Measurements from ENCODE around the gene GCSAM. TPM values are rescaled to one million over a fixed set of nuclear protein-coding genes. Genes with fewer than 3 reads are reported as not detected.

Gene GCSAM
- total and polyA plus RNA-seq, 2 donors (not counting 3 experiments of a cell fraction or from before 2014, with no cell fraction given), result not detected

DNA sequence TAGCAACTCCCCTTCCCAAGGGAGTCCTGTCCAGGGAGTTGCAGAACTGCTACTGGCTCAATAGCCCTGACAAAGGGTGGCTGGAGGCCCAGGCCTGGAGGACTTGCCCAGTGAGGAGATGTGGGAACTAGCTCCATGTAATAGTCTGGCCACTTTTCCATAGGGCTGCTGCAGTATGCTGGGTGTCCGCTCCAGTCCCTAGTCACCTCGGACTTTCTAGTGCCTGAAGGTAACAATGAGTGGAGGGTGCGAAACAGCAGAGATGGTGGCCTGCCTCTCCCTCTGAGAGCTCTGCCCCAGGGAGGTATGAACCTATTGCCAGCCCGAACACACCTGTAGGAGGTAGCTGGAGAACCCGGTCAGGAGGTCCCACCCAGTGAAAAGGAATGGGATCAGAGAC lies 42.0 kb upstream of the GCSAM start:
- DNase-seq (ENCODE audit: low read depth, low spot score) (no peak), FAIRE-seq (no peak)
- Histone ChIP-seq H3K9me3 (replicated peaks; ENCODE audit: control insufficient read depth, insufficient read depth, low read length) (no peaks in the 10 kb centered on the region), H3K36me3 (ENCODE audit: control insufficient read depth in 2 of 2, extremely low read depth in 1 of 2, insufficient read depth in 2 of 2, low read length in 2 of 2) (no peaks in the 10 kb centered on the region), H3K4me1 (ENCODE audit: control insufficient read depth, extremely low read depth, insufficient read depth, low read length) (no peaks in the 10 kb centered on the region), H3K9me1 (replicated peaks; ENCODE audit: control insufficient read depth, extremely low read depth, insufficient read depth, low read length) (no peaks in the 10 kb centered on the region), H3K4me2 (ENCODE audit: insufficient read depth, low read length) (no peak overlapping the region), H3K79me2 (ENCODE audit: control insufficient read depth, insufficient read depth, low read length) (no peaks in the 10 kb centered on the region), H3K27me3 (ENCODE audit: control insufficient read depth in 2 of 2, insufficient read depth in 2 of 2, low read length in 2 of 2) (no peaks in the 10 kb centered on the region), H4K20me1 (replicated peaks; ENCODE audit: control insufficient read depth, extremely low read depth, insufficient read depth, low read length) (no peaks in the 10 kb centered on the region), H3K9ac (replicated peaks; ENCODE audit: extremely low read depth, insufficient read depth, low read length) (no peak overlapping the region), H3K4me3 (replicated peaks in 1 of 3; ENCODE audit: insufficient read depth in 1 of 3, low read depth in 1 of 3, low read length in 3 of 3) (no peak overlapping the region), H3K27ac (ENCODE audit: insufficient read depth, low read depth, low read length) (no peak overlapping the region), H2AFZ (ENCODE audit: low read depth, low read length) (no peak overlapping the region)
- BruUV-seq (replicated peaks), result no TSS peak
- POLR2A ChIA-PET, result no interaction called here
- no peak for TF ChIP-seq JUN (IDR thresholded peaks at IDR 0.05; ENCODE audit: borderline replicate concordance, insufficient read depth, insufficient read length, low read depth)
- no peak for TF ChIP-seq MYC (IDR thresholded peaks at IDR 0.05; ENCODE audit: low read depth, low read length)
- no peak for TF ChIP-seq EZH2 (IDR thresholded peaks at IDR 0.05; ENCODE audit: borderline replicate concordance, low read depth, low read length, severe bottlenecking)
- TF ChIP-seq POLR2AphosphoS5 (IDR thresholded peaks at IDR 0.05; ENCODE audit: insufficient read depth, low read depth, low read length), result no peak
- TF ChIP-seq GATA2 (IDR thresholded peaks at IDR 0.05; ENCODE audit: insufficient read depth, insufficient read length, low read depth, low read length), result no peak
- TF ChIP-seq, protein P1, sequence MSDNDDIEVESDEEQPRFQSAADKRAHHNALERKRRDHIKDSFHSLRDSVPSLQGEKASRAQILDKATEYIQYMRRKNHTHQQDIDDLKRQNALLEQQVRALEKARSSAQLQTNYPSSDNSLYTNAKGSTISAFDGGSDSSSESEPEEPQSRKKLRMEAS (IDR thresholded peaks at IDR 0.05; ENCODE audit: insufficient read depth, insufficient read length), result no peak
- no peak for TF ChIP-seq FOS (IDR thresholded peaks at IDR 0.05; ENCODE audit: borderline replicate concordance, insufficient read depth, low read length)
- TF ChIP-seq POLR2A (IDR thresholded peaks at IDR 0.05; ENCODE audit: low read depth, low read length), result no peak
- TF ChIP-seq, protein P2, sequence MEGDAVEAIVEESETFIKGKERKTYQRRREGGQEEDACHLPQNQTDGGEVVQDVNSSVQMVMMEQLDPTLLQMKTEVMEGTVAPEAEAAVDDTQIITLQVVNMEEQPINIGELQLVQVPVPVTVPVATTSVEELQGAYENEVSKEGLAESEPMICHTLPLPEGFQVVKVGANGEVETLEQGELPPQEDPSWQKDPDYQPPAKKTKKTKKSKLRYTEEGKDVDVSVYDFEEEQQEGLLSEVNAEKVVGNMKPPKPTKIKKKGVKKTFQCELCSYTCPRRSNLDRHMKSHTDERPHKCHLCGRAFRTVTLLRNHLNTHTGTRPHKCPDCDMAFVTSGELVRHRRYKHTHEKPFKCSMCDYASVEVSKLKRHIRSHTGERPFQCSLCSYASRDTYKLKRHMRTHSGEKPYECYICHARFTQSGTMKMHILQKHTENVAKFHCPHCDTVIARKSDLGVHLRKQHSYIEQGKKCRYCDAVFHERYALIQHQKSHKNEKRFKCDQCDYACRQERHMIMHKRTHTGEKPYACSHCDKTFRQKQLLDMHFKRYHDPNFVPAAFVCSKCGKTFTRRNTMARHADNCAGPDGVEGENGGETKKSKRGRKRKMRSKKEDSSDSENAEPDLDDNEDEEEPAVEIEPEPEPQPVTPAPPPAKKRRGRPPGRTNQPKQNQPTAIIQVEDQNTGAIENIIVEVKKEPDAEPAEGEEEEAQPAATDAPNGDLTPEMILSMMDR (IDR thresholded peaks at IDR 0.05; ENCODE audit: extremely low read depth in 1 of 2, insufficient read depth in 1 of 2, low read depth in 1 of 2, low read length in 2 of 2), result no peak
- CTCF ChIA-PET, result no interaction called here
- dilution Hi-C loops (cut with MboI; ENCODE audit: extremely low pct_ligation_motif_present, low sequenced_read_pairs) (no loop called here), intact Hi-C loops (cut with micrococcal nuclease) (no loop called here)

All from endothelial cell of umbilical vein (primary cell).